ENCODE measurements around the gene RIC8B. TPM values are rescaled to one million over a fixed set of nuclear protein-coding genes. Genes with fewer than 3 reads are reported as not detected.

The RIC8B gene
- polyA plus RNA-seq, 3 donors, result 2.7 to 3.8 (median 2.7) TPM

GRCh38 chr12:106819991-106820390 is 45.5 kb downstream of the RIC8B start:
- H3K9me3 Mint-ChIP-seq, result no peaks in the 10 kb centered on the region
- Histone ChIP-seq H3K4me2 (replicated peaks; ENCODE audit: extremely low read depth, low read length, poor library complexity, severe bottlenecking) (no peak overlapping the region), H3K4me3 (replicated peaks in 1 of 3; ENCODE audit: low read depth in 2 of 3, low read length in 3 of 3) (no peak overlapping the region), H3K9ac (ENCODE audit: insufficient read depth, low read length, poor library complexity, severe bottlenecking) (no peak overlapping the region), H3K79me2 (ENCODE audit: insufficient read depth, low read length) (no peaks in the 10 kb centered on the region), H4K20me1 (ENCODE audit: insufficient read depth, low read length) (no peaks in the 10 kb centered on the region), H3K4me1 (ENCODE audit: control insufficient read depth in 1 of 2, insufficient read depth in 2 of 2, low read length in 2 of 2) (no peaks in the 10 kb centered on the region), H3K27me3 (ENCODE audit: control insufficient read depth in 2 of 2, insufficient read depth in 2 of 2, low read length in 2 of 2) (no peaks in the 10 kb centered on the region), H3K36me3 (replicated peaks in 1 of 2; ENCODE audit: control insufficient read depth in 1 of 2, insufficient read depth in 2 of 2, low read length in 2 of 2) (peaks cover 6 to 19% of the 10 kb centered on the region in 2 donors), H2AFZ (ENCODE audit: insufficient read depth, low read depth, low read length, poor library complexity, severe bottlenecking) (no peak overlapping the region), H3K27ac (ENCODE audit: low read depth in 1 of 2, low read length in 2 of 2) (no peak overlapping the region), H3K9me3 (replicated peaks in 1 of 2; ENCODE audit: control insufficient read depth in 1 of 2, insufficient read depth in 1 of 2, low read length in 2 of 2) (no peaks in the 10 kb centered on the region)
- WGBS (ENCODE audit: insufficient coverage), result no CpG with 5 or more reads among the region's 1 CpG
- H3K4me3 Mint-ChIP-seq, result no peak overlapping the region
- intact Hi-C loops (cut with micrococcal nuclease), result no loop called here
- H3K27me3 Mint-ChIP-seq (ENCODE audit: low read depth in 3 of 3), result no peaks in the 10 kb centered on the region
- H3K36me3 Mint-ChIP-seq, result peaks cover 19 to 31% of the 10 kb centered on the region in 2 donors
- DNase-seq, result no peak
- no peak for TF ChIP-seq CTCF (IDR thresholded peaks at IDR 0.05)
- H3K4me1 Mint-ChIP-seq, result no peaks in the 10 kb centered on the region
- no peak overlapping the region for H3K27ac Mint-ChIP-seq

GRCh38 chr12:106831699-106832098 is 57.2 kb downstream of the RIC8B start:
- H4K20me1 ChIP-seq (ENCODE audit: insufficient read depth, low read length), result no peaks in the 10 kb centered on the region
- H2AFZ ChIP-seq (ENCODE audit: insufficient read depth, low read depth, low read length, poor library complexity, severe bottlenecking), result no peak overlapping the region
- H3K4me3 ChIP-seq (replicated peaks in 1 of 3; ENCODE audit: low read depth in 2 of 3, low read length in 3 of 3), result no peak overlapping the region
- H3K36me3 ChIP-seq (replicated peaks in 1 of 2; ENCODE audit: control insufficient read depth in 1 of 2, insufficient read depth in 2 of 2, low read length in 2 of 2), result peaks cover 0 to 3% of the 10 kb centered on the region in 2 donors
- no peaks in the 10 kb centered on the region for H3K27me3 Mint-ChIP-seq (ENCODE audit: low read depth in 3 of 3)
- TF ChIP-seq CTCF (IDR thresholded peaks at IDR 0.05), result no peak
- no peak overlapping the region for H3K27ac ChIP-seq (ENCODE audit: low read depth in 1 of 2, low read length in 2 of 2)
- no peaks in the 10 kb centered on the region for H3K9me3 Mint-ChIP-seq
- H3K9me3 ChIP-seq (replicated peaks in 1 of 2; ENCODE audit: control insufficient read depth in 1 of 2, insufficient read depth in 1 of 2, low read length in 2 of 2), result no peaks in the 10 kb centered on the region
- 100% methylated on average over 4 of the region's 4 CpGs for WGBS (ENCODE audit: insufficient coverage)
- no peak overlapping the region for H3K27ac Mint-ChIP-seq
- H3K4me2 ChIP-seq (replicated peaks; ENCODE audit: extremely low read depth, low read length, poor library complexity, severe bottlenecking), result no peak overlapping the region
- H3K4me1 ChIP-seq (ENCODE audit: control insufficient read depth in 1 of 2, insufficient read depth in 2 of 2, low read length in 2 of 2), result no peaks in the 10 kb centered on the region
- no peak overlapping the region for H3K4me3 Mint-ChIP-seq
- intact Hi-C loops (cut with micrococcal nuclease), result no loop called here
- no peaks in the 10 kb centered on the region for H3K4me1 Mint-ChIP-seq
- no peak overlapping the region for H3K9ac ChIP-seq (ENCODE audit: insufficient read depth, low read length, poor library complexity, severe bottlenecking)
- DNase-seq, result no peak
- no peaks in the 10 kb centered on the region for H3K79me2 ChIP-seq (ENCODE audit: insufficient read depth, low read length)
- peaks cover 19 to 32% of the 10 kb centered on the region in 2 donors for H3K36me3 Mint-ChIP-seq
- H3K27me3 ChIP-seq (ENCODE audit: control insufficient read depth in 2 of 2, insufficient read depth in 2 of 2, low read length in 2 of 2), result no peaks in the 10 kb centered on the region

All from CD14-positive monocyte (primary cell).